C4-2B (cell line): ENCODE data around the gene RASA4B.
"Not testable (repeated sequence)": the region's sequence is repeated elsewhere in the genome, so short reads cannot be mapped to it uniquely, and the experiment has no call there.

Source experiments
- ZFX ChIP-seq: fragments of 450-650 bp; IDR thresholded peaks from 2 replicates; pipeline ENCODE4 v1.6.1; 2017
- TF ChIP-seq, protein P1 (sequence below): fragments of 450-650 bp; conservative IDR thresholded peaks from 2 replicates; pipeline ENCODE4 v1.5.1; 2017; ENCODE audit warnings: mild to moderate bottlenecking

DNA sequence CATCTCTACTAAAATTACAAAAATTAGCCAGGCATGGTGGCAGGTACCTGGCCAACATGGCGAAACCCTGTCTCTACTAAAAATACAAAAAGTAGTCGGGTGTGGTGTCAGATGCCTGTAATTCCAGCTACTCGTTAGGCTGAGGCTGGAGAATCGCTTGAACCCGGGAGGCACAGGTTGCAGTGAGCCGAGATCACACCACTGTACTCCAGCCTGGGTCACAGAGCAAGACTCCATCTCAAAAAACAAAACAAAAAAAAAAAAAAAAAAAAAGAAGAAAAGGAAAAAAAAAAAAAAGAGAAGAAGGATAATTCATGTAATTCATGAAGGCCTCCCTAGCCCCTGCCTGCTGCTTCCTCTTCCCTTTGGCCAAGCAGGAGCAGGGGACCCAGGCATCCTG is 23.0 kb upstream of the RASA4B start:
- TF ChIP-seq, protein P1, sequence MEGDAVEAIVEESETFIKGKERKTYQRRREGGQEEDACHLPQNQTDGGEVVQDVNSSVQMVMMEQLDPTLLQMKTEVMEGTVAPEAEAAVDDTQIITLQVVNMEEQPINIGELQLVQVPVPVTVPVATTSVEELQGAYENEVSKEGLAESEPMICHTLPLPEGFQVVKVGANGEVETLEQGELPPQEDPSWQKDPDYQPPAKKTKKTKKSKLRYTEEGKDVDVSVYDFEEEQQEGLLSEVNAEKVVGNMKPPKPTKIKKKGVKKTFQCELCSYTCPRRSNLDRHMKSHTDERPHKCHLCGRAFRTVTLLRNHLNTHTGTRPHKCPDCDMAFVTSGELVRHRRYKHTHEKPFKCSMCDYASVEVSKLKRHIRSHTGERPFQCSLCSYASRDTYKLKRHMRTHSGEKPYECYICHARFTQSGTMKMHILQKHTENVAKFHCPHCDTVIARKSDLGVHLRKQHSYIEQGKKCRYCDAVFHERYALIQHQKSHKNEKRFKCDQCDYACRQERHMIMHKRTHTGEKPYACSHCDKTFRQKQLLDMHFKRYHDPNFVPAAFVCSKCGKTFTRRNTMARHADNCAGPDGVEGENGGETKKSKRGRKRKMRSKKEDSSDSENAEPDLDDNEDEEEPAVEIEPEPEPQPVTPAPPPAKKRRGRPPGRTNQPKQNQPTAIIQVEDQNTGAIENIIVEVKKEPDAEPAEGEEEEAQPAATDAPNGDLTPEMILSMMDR = not testable (repeated sequence)
- TF ChIP-seq ZFX = not testable (repeated sequence)
